Type B pancreatic cell (in vitro differentiated cells): ENCODE data around the gene SIRT4. TPM values are rescaled to one million over a fixed set of nuclear protein-coding genes. Genes with fewer than 3 reads are reported as not detected.

Experiments used
- DNase-seq: peaks from one replicate; pipeline ENCODE4 v3.0.0; 2021; ENCODE audit warnings: mixed read lengths; ENCODE audit not compliant: unreplicated experiment; ENCODE audit errors: extremely low spot score
- H3K27ac Mint-ChIP-seq: 2 replicates; pipeline ENCODE4 v1.8.0; 2021; ENCODE audit warnings: mild to moderate bottlenecking, mixed read lengths
- H3K27me3 Mint-ChIP-seq: 2 replicates; pipeline ENCODE4 v1.8.0; 2021; ENCODE audit warnings: mixed read lengths
- H3K36me3 Mint-ChIP-seq: 2 replicates; pipeline ENCODE4 v1.8.0; 2021; ENCODE audit warnings: mixed read lengths
- H3K4me1 Mint-ChIP-seq: one replicate; pipeline ENCODE4 v1.8.0; 2021; ENCODE audit warnings: mixed read lengths; ENCODE audit not compliant: unreplicated experiment
- H3K4me3 Mint-ChIP-seq: 2 replicates; pipeline ENCODE4 v1.8.0; 2021; ENCODE audit warnings: mild to moderate bottlenecking, mixed read lengths
- H3K9me3 Mint-ChIP-seq: 2 replicates; pipeline ENCODE4 v1.8.0; 2021; ENCODE audit warnings: mixed read lengths
- CTCF ChIP-seq: fragments of 200-600 bp; sonication (generic); conservative IDR thresholded peaks from 2 replicates; pipeline ENCODE4 v1.5.0; 2021; ENCODE audit warnings: antibody characterized with exemption, mild to moderate bottlenecking
- total RNA-seq: library from RNA; stranded (reverse); gene quantifications from 2 replicates; pipeline ENCODE4 v1.2.1, GENCODE V29; 2021; ENCODE audit warnings: low replicate concordance

Gene SIRT4
- total RNA-seq, 1 donor from 2014 or later = 2.0 TPM

- Mint-ChIP-seq H3K4me1 (peaks cover 47% of the 10 kb centered on the region), H3K27ac (no peak overlapping the region), H3K27me3 (no peaks in the 10 kb centered on the region), H3K36me3 (peaks cover 23% of the 10 kb centered on the region), H3K4me3 (peak overlapping the region; percentile 42), H3K9me3 (no peaks in the 10 kb centered on the region)
- no peak for DNase-seq
- TF ChIP-seq CTCF = no peak
These were observed 57.0 kb downstream of the SIRT4 start for GRCh38 chr12:120359128-120359527.

- Mint-ChIP-seq H3K36me3 (peaks cover 24% of the 10 kb centered on the region), H3K4me3 (peak overlapping the region; percentile 84), H3K9me3 (no peaks in the 10 kb centered on the region), H3K4me1 (peaks cover 65% of the 10 kb centered on the region), H3K27me3 (no peaks in the 10 kb centered on the region), H3K27ac (peak overlapping the region; percentile 83)
- DNase-seq = peak; percentile 94
- no peak for TF ChIP-seq CTCF
These were observed 59.5 kb downstream of the SIRT4 start for GRCh38 chr12:120361506-120362208.

Other genes with a start within 250 kb of the SIRT4 start
- 42.3 and 47.1 TPM in 2 replicates for gene RAB35, start 185.6 kb upstream of the SIRT4 start, total RNA-seq
- gene GCN1, start 107.6 kb upstream of the SIRT4 start, total RNA-seq = 114 and 130 TPM in 2 replicates
- 2,585 and 2,806 TPM in 2 replicates for gene RPLP0, start 101.2 kb upstream of the SIRT4 start, total RNA-seq
- gene PXN, start 36.6 kb upstream of the SIRT4 start, total RNA-seq = 60.7 and 127 TPM in 2 replicates
- 6,693 and 9,065 TPM in 2 replicates for gene RNU4-2, start 10.4 kb upstream of the SIRT4 start, total RNA-seq
- 4,376 and 7,253 TPM in 2 replicates for gene RNU4-1, start 9.1 kb upstream of the SIRT4 start, total RNA-seq
- gene PLA2G1B, start 25.5 kb downstream of the SIRT4 start, total RNA-seq = not detected in 2 replicates
- 22.0 and 71.7 TPM in 2 replicates for gene MSI1, start 66.8 kb downstream of the SIRT4 start, total RNA-seq
- gene COX6A1, start 135.8 kb downstream of the SIRT4 start, total RNA-seq = 400 and 501 TPM in 2 replicates
- gene TRIAP1, start 144.1 kb downstream of the SIRT4 start, total RNA-seq = 46.6 and 65.2 TPM in 2 replicates
- gene GATC, start 144.1 kb downstream of the SIRT4 start, total RNA-seq = 27.7 and 33.9 TPM in 2 replicates
- gene SRSF9, start 167.4 kb downstream of the SIRT4 start, total RNA-seq = 226 and 248 TPM in 2 replicates
- gene DYNLL1, start 193.8 kb downstream of the SIRT4 start, total RNA-seq = 403 and 451 TPM in 2 replicates
- 28.7 and 35.6 TPM in 2 replicates for gene COQ5, start 226.8 kb downstream of the SIRT4 start, total RNA-seq
- 162 and 188 TPM in 2 replicates for gene RNF10, start 232.0 kb downstream of the SIRT4 start, total RNA-seq